Karpas-422 (cell line): Measurements from ENCODE around the gene DNAJC24. TPM values are rescaled to one million over a fixed set of nuclear protein-coding genes. Genes with fewer than 3 reads are reported as not detected.

Experiments used
- DNase-seq: peaks from one replicate; pipeline ENCODE4 v3.0.0-alpha.2; 2015
- H2AFZ ChIP-seq: fragments of 200-600 bp; sonication (generic); 2 replicates; pipeline ENCODE4 v1.6.1; 2014; ENCODE audit warnings: antibody characterized with exemption, low read length, mixed read lengths
- H3K27ac ChIP-seq: fragments of 200-600 bp; sonication (generic); 2 replicates; pipeline ENCODE4 v1.5.1; 2014; ENCODE audit warnings: mild to moderate bottlenecking, low read length, moderate library complexity
- H3K27me3 ChIP-seq: fragments of 200-600 bp; sonication (generic); 2 replicates; pipeline ENCODE4 v1.6.1; 2014; ENCODE audit warnings: low read length, mixed read lengths
- H3K36me3 ChIP-seq: fragments of 200-600 bp; sonication (generic); 2 replicates; pipeline ENCODE4 v1.6.1; 2014; ENCODE audit warnings: low read length, mixed read lengths; ENCODE audit not compliant: insufficient read depth
- H3K4me1 ChIP-seq: fragments of 200-600 bp; sonication (generic); 2 replicates; pipeline ENCODE4 v1.6.1; 2014; ENCODE audit warnings: mild to moderate bottlenecking, low read length, mixed read lengths
- H3K4me2 ChIP-seq: fragments of 200-600 bp; sonication (generic); 2 replicates; pipeline ENCODE4 v1.6.1; 2014; ENCODE audit warnings: low read length, low read depth, mild to moderate bottlenecking; ENCODE audit not compliant: poor library complexity, severe bottlenecking
- H3K4me3 ChIP-seq: fragments of 200-600 bp; sonication (generic); 2 replicates; pipeline ENCODE4 v1.5.1; 2014; ENCODE audit warnings: mild to moderate bottlenecking, antibody characterized with exemption, low read length, mixed read lengths
- H3K79me2 ChIP-seq: fragments of 200-600 bp; sonication (generic); 2 replicates; pipeline ENCODE4 v1.6.1; 2014; ENCODE audit warnings: mild to moderate bottlenecking, low read length, mixed read lengths
- H3K9ac ChIP-seq: fragments of 200-600 bp; sonication (generic); 2 replicates; pipeline ENCODE4 v1.6.0; 2014; ENCODE audit warnings: low read length
- H3K9me2 ChIP-seq: fragments of 200-600 bp; sonication (generic), shearing (Covaris generic); replicated peaks from 2 replicates; pipeline ENCODE4 v1.6.0; 2014; ENCODE audit warnings: mild to moderate bottlenecking, low read length, moderate library complexity; ENCODE audit not compliant: insufficient read depth
- H3K9me3 ChIP-seq: fragments of 300-700, 200-600 bp; sonication (generic); 2 replicates; pipeline ENCODE4 v1.6.1; 2014; ENCODE audit warnings: low read length, mixed read lengths
- H4K20me1 ChIP-seq: fragments of 200-600 bp; sonication (generic); 2 replicates; pipeline ENCODE4 v1.6.1; 2014; ENCODE audit warnings: mild to moderate bottlenecking, antibody characterized with exemption, low read length, low read depth; ENCODE audit not compliant: insufficient read depth
- total RNA-seq: library from RNA; depleted of rRNA; stranded (reverse); fragments of >200 nt; shearing (Covaris generic); gene quantifications from 2 replicates; pipeline ENCODE4 v1.2.3, GENCODE V29; 2014; ENCODE audit warnings: low replicate concordance

The DNAJC24 gene
- total RNA-seq, 1 experiment from 2014 or later: 50.6 TPM

DNA sequence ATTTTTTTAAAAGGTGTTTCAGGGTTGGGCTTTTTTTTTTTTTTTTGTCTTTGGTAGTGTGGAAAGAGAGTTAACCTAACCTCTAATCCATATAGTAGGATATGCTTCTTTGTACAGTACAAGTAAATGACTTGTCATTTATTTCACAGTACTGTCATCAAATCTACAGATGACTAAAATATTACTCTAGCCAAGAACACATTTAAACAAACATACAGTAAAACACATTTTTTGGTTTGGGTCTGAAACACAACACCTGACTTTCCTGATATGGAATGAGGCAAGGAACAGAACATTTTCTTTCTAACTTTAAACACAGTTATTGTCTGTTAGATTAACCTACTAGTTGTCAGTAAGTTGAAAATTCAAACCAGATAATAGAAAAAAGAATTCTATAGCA lies 71.6 kb downstream of the DNAJC24 start:
- no peak overlapping the region for H3K27ac ChIP-seq
- H2AFZ ChIP-seq: no peak overlapping the region
- H3K4me2 ChIP-seq: no peak overlapping the region
- no peaks in the 10 kb centered on the region for H3K9me3 ChIP-seq
- no peaks in the 10 kb centered on the region for H3K4me1 ChIP-seq
- H3K4me3 ChIP-seq: no peak overlapping the region
- peaks cover 24% of the 10 kb centered on the region for H3K79me2 ChIP-seq
- no peak for DNase-seq
- H3K36me3 ChIP-seq: no peaks in the 10 kb centered on the region
- H3K9ac ChIP-seq: no peak overlapping the region
- H4K20me1 ChIP-seq: no peaks in the 10 kb centered on the region
- no peaks in the 10 kb centered on the region for H3K27me3 ChIP-seq
- no peaks in the 10 kb centered on the region for H3K9me2 ChIP-seq

DNA sequence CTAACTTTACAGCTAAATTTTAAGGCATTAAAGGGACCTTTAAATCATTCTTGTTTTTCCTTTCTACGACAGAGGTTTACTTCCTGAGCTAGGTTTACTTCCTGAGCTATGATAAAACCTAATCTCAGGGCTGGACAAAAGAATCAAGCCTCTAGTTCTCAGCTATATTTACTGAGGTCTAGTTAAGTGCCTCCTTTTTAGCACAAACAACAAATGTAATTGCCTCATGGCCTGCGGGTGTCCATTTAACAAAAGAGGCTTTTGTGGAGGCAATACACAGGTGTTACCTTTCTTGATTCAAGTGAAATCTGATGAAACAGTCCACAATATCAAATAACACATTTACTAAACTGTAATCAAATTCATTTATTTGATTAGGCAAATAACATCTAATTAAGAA lies 72.4 kb downstream of the DNAJC24 start:
- Histone ChIP-seq H3K79me2 (peaks cover 28% of the 10 kb centered on the region), H3K27me3 (no peaks in the 10 kb centered on the region), H3K9me2 (0 out of 2 replicates have a peak, but pooled peaks cover 7% of the 10 kb centered on the region), H2AFZ (no peak overlapping the region), H3K9ac (no peak overlapping the region), H3K4me3 (no peak overlapping the region), H3K9me3 (no peaks in the 10 kb centered on the region), H3K36me3 (no peaks in the 10 kb centered on the region), H3K27ac (no peak overlapping the region), H4K20me1 (no peaks in the 10 kb centered on the region), H3K4me2 (no peak overlapping the region), H3K4me1 (no peaks in the 10 kb centered on the region)
- DNase-seq: no peak

DNA sequence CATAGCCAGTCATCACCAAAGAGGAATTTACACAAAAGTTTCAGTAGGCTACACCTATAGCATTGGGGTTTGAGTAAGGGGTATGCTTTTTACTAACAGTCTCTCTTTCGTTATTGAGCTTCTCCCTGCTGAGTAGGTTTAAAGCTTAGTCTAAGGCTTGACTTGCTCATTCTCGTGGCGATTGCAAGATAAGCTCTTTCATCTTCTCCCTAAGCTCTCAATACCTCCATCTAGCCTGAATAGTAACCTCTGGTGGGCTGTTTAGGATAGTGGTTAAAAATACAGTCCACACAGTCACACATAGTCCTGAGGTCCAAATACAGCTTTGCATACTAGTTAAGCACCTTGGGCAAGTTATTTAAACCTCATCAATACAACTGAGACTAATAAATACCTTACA lies 74.1 kb downstream of the DNAJC24 start:
- no peak overlapping the region for H3K9ac ChIP-seq
- no peaks in the 10 kb centered on the region for H3K9me3 ChIP-seq
- no peak overlapping the region for H3K4me2 ChIP-seq
- peaks cover 1% of the 10 kb centered on the region; the same call in 1 of the 2 replicates for H3K36me3 ChIP-seq
- DNase-seq: no peak
- no peaks in the 10 kb centered on the region for H3K4me1 ChIP-seq
- H3K4me3 ChIP-seq: no peak overlapping the region
- peaks cover 33% of the 10 kb centered on the region for H3K79me2 ChIP-seq
- H3K27ac ChIP-seq: no peak overlapping the region
- no peak overlapping the region for H2AFZ ChIP-seq
- no peaks in the 10 kb centered on the region for H4K20me1 ChIP-seq
- H3K9me2 ChIP-seq: 0 out of 2 replicates have a peak, but pooled peaks cover 7% of the 10 kb centered on the region
- no peaks in the 10 kb centered on the region for H3K27me3 ChIP-seq

DNA sequence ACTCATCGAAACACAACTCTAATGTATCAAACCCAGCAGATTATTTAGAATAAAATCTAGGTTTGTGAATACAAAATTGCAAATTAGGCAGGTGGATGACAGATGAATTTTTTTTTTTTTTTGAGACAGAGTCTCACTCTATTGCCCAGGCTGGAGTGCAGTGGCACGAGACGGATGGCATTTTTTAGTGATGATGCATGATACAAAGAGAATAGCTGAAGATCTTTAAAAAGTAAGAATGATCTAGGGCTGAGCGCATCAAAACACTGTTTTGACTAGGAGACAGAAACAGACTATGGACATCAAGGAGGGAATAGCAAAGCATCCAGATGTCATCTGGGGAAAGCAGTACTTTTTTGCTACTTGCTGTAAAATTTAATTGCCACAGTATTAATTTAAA lies 76.0 kb downstream of the DNAJC24 start:
- Histone ChIP-seq H2AFZ (no peak overlapping the region), H3K9ac (no peak overlapping the region), H3K4me1 (no peaks in the 10 kb centered on the region), H3K79me2 (peaks cover 45% of the 10 kb centered on the region), H3K27ac (no peak overlapping the region), H4K20me1 (no peaks in the 10 kb centered on the region), H3K27me3 (no peaks in the 10 kb centered on the region), H3K9me2 (0 out of 2 replicates have a peak, but pooled peaks cover 7% of the 10 kb centered on the region), H3K36me3 (peaks cover 4% of the 10 kb centered on the region; the same call in 1 of the 2 replicates), H3K9me3 (no peaks in the 10 kb centered on the region), H3K4me2 (no peak overlapping the region), H3K4me3 (no peak overlapping the region)
- no peak for DNase-seq

DNA sequence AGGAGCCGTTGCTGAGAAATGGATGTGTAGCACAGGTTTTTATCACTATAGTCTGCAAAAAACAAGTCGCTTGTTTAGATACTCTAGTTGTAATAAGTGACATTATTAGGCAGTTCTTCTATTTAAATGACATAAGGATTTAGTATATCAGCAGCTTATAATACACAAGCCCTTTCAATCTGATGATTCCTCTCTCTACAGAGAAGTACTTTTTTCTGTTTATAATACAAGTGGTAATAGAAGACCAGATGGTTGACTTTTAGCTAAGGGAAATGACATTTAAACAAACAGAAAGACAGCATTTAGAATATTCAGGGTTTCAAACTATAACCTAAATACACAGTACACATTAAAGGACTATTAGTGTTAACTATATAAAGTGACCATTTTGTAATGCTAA lies 79.4 kb downstream of the DNAJC24 start:
- H4K20me1 ChIP-seq: no peaks in the 10 kb centered on the region
- peaks cover 54% of the 10 kb centered on the region for H3K79me2 ChIP-seq
- no peaks in the 10 kb centered on the region for H3K27me3 ChIP-seq
- H3K9me2 ChIP-seq: 0 out of 2 replicates have a peak, but pooled peaks cover 7% of the 10 kb centered on the region
- no peak overlapping the region for H3K4me3 ChIP-seq
- H2AFZ ChIP-seq: no peak overlapping the region
- H3K4me1 ChIP-seq: no peaks in the 10 kb centered on the region
- no peaks in the 10 kb centered on the region for H3K9me3 ChIP-seq
- no peak overlapping the region for H3K27ac ChIP-seq
- H3K4me2 ChIP-seq: no peak overlapping the region
- no peak overlapping the region for H3K9ac ChIP-seq
- peaks cover 4% of the 10 kb centered on the region for H3K36me3 ChIP-seq
- no peak for DNase-seq

DNA sequence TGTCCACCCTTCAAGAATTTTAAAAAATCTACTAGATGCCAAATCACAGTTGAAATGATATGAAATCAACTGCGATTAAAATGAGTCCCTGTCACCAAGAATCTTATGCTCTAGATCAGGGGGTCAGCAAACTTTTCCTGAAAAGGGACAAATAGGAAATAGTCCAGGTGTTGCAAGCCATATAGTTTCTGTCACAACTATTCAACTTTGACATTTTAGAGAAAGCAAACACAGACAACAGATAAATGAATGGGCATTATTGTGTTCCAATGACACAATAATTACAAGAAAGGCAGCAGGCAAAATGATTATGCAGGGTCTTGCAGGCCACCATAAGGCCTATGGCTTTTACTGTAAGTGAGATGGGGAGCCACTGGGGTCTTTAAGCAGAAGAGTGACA lies 81.2 kb downstream of the DNAJC24 start:
- no peak overlapping the region for H3K4me3 ChIP-seq
- no peak overlapping the region for H2AFZ ChIP-seq
- H3K4me1 ChIP-seq: no peaks in the 10 kb centered on the region
- H3K9me3 ChIP-seq: no peaks in the 10 kb centered on the region
- H3K79me2 ChIP-seq: peaks cover 56% of the 10 kb centered on the region
- peaks cover 13% of the 10 kb centered on the region for H3K36me3 ChIP-seq
- H3K27me3 ChIP-seq: no peaks in the 10 kb centered on the region
- no peak for DNase-seq
- H3K27ac ChIP-seq: no peak overlapping the region
- H3K4me2 ChIP-seq: no peak overlapping the region
- H3K9me2 ChIP-seq: 0 out of 2 replicates have a peak, but pooled peaks cover 7% of the 10 kb centered on the region
- no peaks in the 10 kb centered on the region for H4K20me1 ChIP-seq
- no peak overlapping the region for H3K9ac ChIP-seq

DNA sequence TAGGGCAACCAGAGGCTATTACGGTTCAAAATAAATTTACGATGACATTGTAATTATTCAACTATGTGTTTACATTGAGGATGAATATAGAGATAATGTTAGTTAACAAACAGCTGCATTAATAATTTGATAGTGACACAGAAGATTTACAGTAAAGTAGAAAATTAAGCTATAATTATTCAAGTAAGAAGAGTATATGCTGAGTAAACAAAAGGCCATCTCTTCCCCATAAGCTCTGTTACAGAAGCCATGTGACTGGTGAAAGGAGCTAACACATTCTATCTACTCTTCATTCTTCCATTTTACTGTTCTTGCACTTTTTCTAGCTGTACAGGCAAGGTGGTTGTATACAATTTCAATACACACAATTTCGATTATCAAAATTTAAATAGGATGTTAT lies 85.5 kb downstream of the DNAJC24 start:
- no peak overlapping the region for H3K4me3 ChIP-seq
- H3K4me1 ChIP-seq: no peaks in the 10 kb centered on the region
- no peaks in the 10 kb centered on the region for H4K20me1 ChIP-seq
- no peak overlapping the region for H2AFZ ChIP-seq
- peaks cover 11% of the 10 kb centered on the region for H3K36me3 ChIP-seq
- no peak for DNase-seq
- H3K27ac ChIP-seq: no peak overlapping the region
- peaks cover 62% of the 10 kb centered on the region for H3K79me2 ChIP-seq
- no peaks in the 10 kb centered on the region for H3K27me3 ChIP-seq
- H3K9ac ChIP-seq: no peak overlapping the region
- H3K9me2 ChIP-seq: no peaks in the 10 kb centered on the region; the same call in 1 of the 2 replicates
- no peaks in the 10 kb centered on the region for H3K9me3 ChIP-seq
- H3K4me2 ChIP-seq: no peak overlapping the region

DNA sequence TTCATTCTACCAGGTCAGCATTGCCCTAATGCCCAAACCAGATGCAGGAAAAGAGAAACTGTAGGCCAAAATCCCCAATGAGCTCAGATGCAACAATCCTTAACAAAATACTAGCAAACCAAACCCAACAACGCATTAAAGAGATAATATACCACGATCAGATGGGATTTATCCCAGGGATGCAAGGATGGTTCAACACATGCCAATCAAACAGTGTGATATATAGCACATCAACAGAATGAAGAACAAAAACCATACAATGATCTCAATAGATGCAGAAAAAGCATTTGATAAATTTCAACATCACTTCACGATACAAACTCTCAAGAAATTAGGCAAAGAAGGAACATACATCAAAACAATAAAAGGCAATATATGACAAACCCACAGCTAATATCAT lies 94.8 kb downstream of the DNAJC24 start:
- Histone ChIP-seq H4K20me1 (no peaks in the 10 kb centered on the region), H3K9me2 (0 out of 2 replicates have a peak, but pooled peaks cover 6% of the 10 kb centered on the region), H3K9ac (no peak overlapping the region), H3K4me2 (no peak overlapping the region), H2AFZ (no peak overlapping the region), H3K36me3 (peaks cover 38% of the 10 kb centered on the region), H3K9me3 (peaks cover 9% of the 10 kb centered on the region; the same call in 1 of the 2 replicates), H3K4me1 (no peaks in the 10 kb centered on the region), H3K4me3 (no peak overlapping the region), H3K27ac (no peak overlapping the region), H3K79me2 (peaks cover 91% of the 10 kb centered on the region), H3K27me3 (no peaks in the 10 kb centered on the region)
- no peak for DNase-seq

DNA sequence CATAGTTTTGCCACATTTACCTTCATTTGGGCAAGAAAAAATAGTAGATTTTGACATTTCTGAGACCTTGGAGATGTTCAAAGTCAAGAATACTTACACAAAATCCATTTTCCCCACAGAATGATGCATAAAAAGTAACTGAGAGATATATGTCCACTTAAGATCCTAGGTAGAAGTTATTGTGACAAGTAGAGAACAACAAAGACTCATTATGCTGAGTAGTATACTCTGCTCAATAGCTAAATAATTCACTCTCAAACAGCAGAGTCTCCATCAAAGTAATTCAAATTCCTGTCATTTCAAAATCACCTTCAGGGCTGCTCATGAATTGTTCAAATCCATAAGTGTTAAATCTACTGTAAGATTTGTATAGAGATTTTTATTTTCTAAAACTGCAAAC lies 104.4 kb downstream of the DNAJC24 start:
- Histone ChIP-seq H3K36me3 (no peaks in the 10 kb centered on the region), H3K9me3 (no peaks in the 10 kb centered on the region), H3K27ac (no peak overlapping the region), H3K4me1 (no peaks in the 10 kb centered on the region), H4K20me1 (no peaks in the 10 kb centered on the region), H3K9me2 (no peaks in the 10 kb centered on the region), H2AFZ (no peak overlapping the region), H3K27me3 (no peaks in the 10 kb centered on the region), H3K4me2 (no peak overlapping the region), H3K4me3 (no peak overlapping the region), H3K79me2 (peaks cover 78% of the 10 kb centered on the region), H3K9ac (no peak overlapping the region)
- no peak for DNase-seq
